Testis (tissue), 3 donors: ENCODE results near the gene BAZ1A. TPM values are rescaled to one million over a fixed set of nuclear protein-coding genes. Genes with fewer than 3 reads are reported as not detected.

Experiments
- DNase-seq: peaks from one replicate; pipeline ENCODE4 v3.0.0-alpha.2; 2019
- H3K27ac ChIP-seq, 2 donors: fragments of 200-600 bp; sonication (generic); one replicate each; pipeline ENCODE4 v1.5.1; 2019
- H3K27me3 ChIP-seq: fragments of 200-600 bp; sonication (generic); one replicate; pipeline ENCODE4 v1.5.1; 2019
- H3K36me3 ChIP-seq: fragments of 200-600 bp; sonication (generic); one replicate; pipeline ENCODE4 v1.5.1; 2017; ENCODE audit warnings: low read depth; ENCODE audit errors: missing control alignments
- H3K4me1 ChIP-seq: fragments of 200-600 bp; sonication (generic); one replicate; pipeline ENCODE4 v1.5.1; 2019
- H3K4me3 ChIP-seq, 2 donors: fragments of 200-600 bp; sonication (generic); one replicate each; pipeline ENCODE4 v1.5.1; 2017 to 2019
- H3K9me3 ChIP-seq: fragments of 200-600 bp; sonication (generic); one replicate; pipeline ENCODE4 v1.5.1; 2017
- CTCF ChIP-seq, 3 experiments: fragments of 450-650 bp in 2 of 3; fragments of 200-600 bp in 1 of 3; sonication (generic) in 1 of 3; IDR thresholded peaks; one replicate each; pipeline ENCODE4 v1.5.1; 2016 to 2019; ENCODE audit warnings: antibody characterized with exemption in 3 of 3, mild to moderate bottlenecking in 2 of 3, moderate library complexity in 1 of 3
- POLR2A ChIP-seq: fragments of 450-650 bp; IDR thresholded peaks from one replicate; pipeline ENCODE4 v1.6.1; 2017; ENCODE audit warnings: antibody characterized with exemption, mild to moderate bottlenecking, moderate library complexity
- WGBS, 2 donors: methylation state at CpG; one replicate each; pipeline ENCODE4 v1.1.5; 2018; 5-methylcytosine and 5-hydroxymethylcytosine counted together
- intact Hi-C: fragments of 100-400 bp; cut with DNase I; formaldehyde crosslinking; loops from one replicate; pipeline ENCODE4 v1.15.1; 2023; ENCODE audit warnings: low total_unique reads
- polyA plus RNA-seq: library from polyadenylated mRNA; stranded (reverse); fragments of 350-450 nt; fragmentation: Illumina TruSeq; extraction: RNeasy Lipid Tissue Mini Kit (QIAGEN cat#74804); gene quantifications from one replicate; pipeline ENCODE4 v1.2.3, GENCODE V29; 2014; ENCODE audit warnings: low read depth, low replicate concordance; ENCODE audit not compliant: insufficient read depth
- total RNA-seq, 2 donors: library from RNA; depleted of rRNA; stranded (reverse); fragments of >200 nt; gene quantifications; one replicate each; pipeline ENCODE4 v1.2.3, GENCODE V29; 2016

The BAZ1A gene
- total and polyA plus RNA-seq, 3 donors from 2014 or later: 33.9 to 78.2 (median 63.1) TPM

GRCh38 chr14:34785223-34786006, 89.7 kb downstream of the BAZ1A start:
- no peak for TF ChIP-seq POLR2A
- TF ChIP-seq CTCF (IDR thresholded peaks at IDR 0.05): no peak
- H3K27ac ChIP-seq: no peak overlapping the region
- H3K27me3 ChIP-seq: no peaks in the 10 kb centered on the region
- no peak for DNase-seq
- H3K36me3 ChIP-seq: no peaks in the 10 kb centered on the region
- H3K9me3 ChIP-seq: no peaks in the 10 kb centered on the region
- H3K4me1 ChIP-seq: no peaks in the 10 kb centered on the region
- no peak overlapping the region for H3K4me3 ChIP-seq
- 79 to 82% methylated on average over 3 of the region's 3 CpGs for WGBS, 2 donors
- intact Hi-C loops: no loop called here

DNA sequence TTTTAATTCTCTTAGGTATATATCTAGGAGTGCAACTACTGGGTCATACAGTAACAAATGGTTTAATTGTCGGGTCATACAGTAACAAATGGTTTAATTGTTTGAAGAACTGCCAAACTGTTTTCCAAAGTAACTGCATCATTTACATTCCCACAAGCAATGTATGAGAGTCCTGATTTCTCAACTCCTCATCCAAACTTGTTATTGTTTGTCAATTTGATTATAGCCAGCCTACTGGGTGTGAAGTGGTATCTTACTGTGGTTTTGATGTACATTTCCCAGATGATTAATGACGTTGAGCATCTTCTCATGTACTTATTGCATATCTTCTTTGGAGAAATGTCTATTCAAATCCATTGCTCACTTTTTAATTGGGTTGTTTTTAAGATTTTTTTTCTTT, 93.1 kb downstream of the BAZ1A start:
- Histone ChIP-seq H3K27me3 (no peaks in the 10 kb centered on the region), H3K4me1 (no peaks in the 10 kb centered on the region), H3K9me3 (no peaks in the 10 kb centered on the region), H3K27ac (no peak overlapping the region), H3K36me3 (no peaks in the 10 kb centered on the region), H3K4me3 (no peak overlapping the region)
- TF ChIP-seq POLR2A: no peak
- TF ChIP-seq CTCF (IDR thresholded peaks at IDR 0.05): no peak
- WGBS, 2 donors: 86 to 89% methylated on average over 2 of the region's 2 CpGs
- intact Hi-C loops: no loop called here
- DNase-seq: no peak

GRCh38 chr14:34781242-34781641, 93.9 kb downstream of the BAZ1A start:
- TF ChIP-seq CTCF (IDR thresholded peaks at IDR 0.05): no peak
- TF ChIP-seq POLR2A: no peak
- Histone ChIP-seq H3K4me1 (no peaks in the 10 kb centered on the region), H3K4me3 (no peak overlapping the region), H3K36me3 (no peaks in the 10 kb centered on the region), H3K9me3 (no peaks in the 10 kb centered on the region), H3K27ac (no peak overlapping the region), H3K27me3 (no peaks in the 10 kb centered on the region)
- DNase-seq: no peak
- intact Hi-C loops: no loop called here
- 73 to 83% methylated on average over 1 of the region's 1 CpG for WGBS, 2 donors

- Histone ChIP-seq H3K27ac (no peak overlapping the region), H3K27me3 (no peaks in the 10 kb centered on the region), H3K4me1 (no peaks in the 10 kb centered on the region), H3K4me3 (no peak overlapping the region), H3K9me3 (no peaks in the 10 kb centered on the region), H3K36me3 (no peaks in the 10 kb centered on the region)
- no peak for DNase-seq
- no peak for TF ChIP-seq CTCF (IDR thresholded peaks at IDR 0.05)
- TF ChIP-seq POLR2A: no peak
- intact Hi-C loops: no loop called here
Observed at GRCh38 chr14:34780646-34781045, 94.5 kb downstream of the BAZ1A start.

- H3K36me3 ChIP-seq: no peaks in the 10 kb centered on the region
- no peak for DNase-seq
- intact Hi-C loops: no loop called here
- no peak for TF ChIP-seq POLR2A
- no peak for TF ChIP-seq CTCF (IDR thresholded peaks at IDR 0.05)
- H3K27me3 ChIP-seq: no peaks in the 10 kb centered on the region
- 97 to 100% methylated on average over 3 of the region's 3 CpGs for WGBS, 2 donors
- no peak overlapping the region for H3K27ac ChIP-seq
- H3K4me3 ChIP-seq: no peak overlapping the region
- no peaks in the 10 kb centered on the region for H3K9me3 ChIP-seq
- H3K4me1 ChIP-seq: no peaks in the 10 kb centered on the region
Observed at GRCh38 chr14:34778744-34779143, 96.4 kb downstream of the BAZ1A start.
